Ovary (tissue), 9 donors: ENCODE measurements around the gene PNPLA1. TPM values are rescaled to one million over a fixed set of nuclear protein-coding genes. Genes with fewer than 3 reads are reported as not detected.

ENCODE experiments used
- DNase-seq, 5 donors: peaks; one replicate each; pipeline ENCODE4 v3.0.0-alpha.2; 2019 to 2020
- H3K27ac ChIP-seq, 2 donors: fragments of 200-600 bp; one replicate each; pipeline versions ENCODE4 v1.5.1 to v1.8.0; 2019 to 2022
- H3K27me3 ChIP-seq: fragments of 200-600 bp; one replicate; pipeline ENCODE4 v1.8.0; 2022
- H3K36me3 ChIP-seq: fragments of 200-600 bp; sonication (generic); one replicate; pipeline ENCODE4 v1.5.1; 2019
- H3K4me1 ChIP-seq: one replicate; pipeline ENCODE4 v1.8.1; 2013; ENCODE audit warnings: mild to moderate bottlenecking, moderate library complexity; ENCODE audit not compliant: insufficient read depth
- H3K4me3 ChIP-seq: fragments of 200-600 bp; sonication (generic); one replicate; pipeline ENCODE4 v1.5.1; 2017
- H3K9me3 ChIP-seq, 2 donors: fragments of 200-600 bp in 1 of 2; sonication (generic) in 1 of 2; one replicate each; pipeline versions ENCODE4 v1.5.1 to v1.8.1; 2013 to 2019; ENCODE audit warnings: mild to moderate bottlenecking in 1 of 2, moderate library complexity in 1 of 2
- CTCF ChIP-seq, 3 donors: fragments of 450-650 bp in 2 of 3; fragments of 200-600 bp in 1 of 3; IDR thresholded peaks; one replicate each; pipeline versions ENCODE4 v1.5.1 to v1.8.0; 2016 to 2022; ENCODE audit warnings: antibody characterized with exemption in 3 of 3, mild to moderate bottlenecking in 1 of 3
- EP300 ChIP-seq: sonication (generic); formaldehyde crosslinking; IDR thresholded peaks from one replicate; pipeline ENCODE4 v1.6.1; 2017; ENCODE audit warnings: antibody characterized with exemption
- POLR2A ChIP-seq: fragments of 450-650 bp; IDR thresholded peaks from one replicate; pipeline ENCODE4 v1.6.1; 2017; ENCODE audit warnings: antibody characterized with exemption, mild to moderate bottlenecking, moderate library complexity
- WGBS, 3 donors: extraction: QIAGEN DNeasy Blood & Tissue Kit in 1 of 3; methylation state at CpG; one replicate each; pipeline versions ENCODE4 v1.1.5 to v1.1.7; 2013 to 2017; 5-methylcytosine and 5-hydroxymethylcytosine counted together
- intact Hi-C, 4 donors: fragments of 100-400 bp; cut with DNase I; formaldehyde crosslinking; loops; one replicate each; pipeline versions ENCODE4 v1.11.0 to v1.15.1; 2022 to 2023
- polyA plus RNA-seq, 2 donors: library from polyadenylated mRNA; stranded (reverse); fragments of 200-250 nt in 1 of 2; fragments of 350-450 nt in 1 of 2; fragmentation: Illumina TruSeq in 1 of 2; extraction: RNeasy Lipid Tissue Mini Kit (QIAGEN cat#74804) in 1 of 2; gene quantifications; one replicate each; pipeline ENCODE4 v1.2.3, GENCODE V29; 2013 to 2014
- total RNA-seq, 7 donors: library from RNA; depleted of rRNA in 2 of 7; stranded (reverse); fragments of >200 nt in 2 of 7; fragmentation: NEBNext Ultra II Directional in 3 of 7; extraction: Animal tissue kit (Norgen Biotek cat#: 25700) in 3 of 7; gene quantifications; one replicate each; pipeline versions ENCODE4 v1.1.0 to v1.2.4, GENCODE V29; 2016 to 2023
- donor health status: DM: no; HTN: no; CAD: no; lungs with moderate emphysema.
- donor health status: DM: no; HTN: no; CAD: no.
- donor health status: Bipolar disorder and iron deficiency.
- donor health status: DM: yes; HTN: yes; CAD: no.
- donor health status: DM: no; HTN: no; CAD: no.
- donor health status: DM: yes; HTN: yes; CAD: no.

PNPLA1 gene
- total and polyA plus RNA-seq, 9 donors = 0.04 to 0.20 (median 0.12) TPM; not detected in 5

DNA sequence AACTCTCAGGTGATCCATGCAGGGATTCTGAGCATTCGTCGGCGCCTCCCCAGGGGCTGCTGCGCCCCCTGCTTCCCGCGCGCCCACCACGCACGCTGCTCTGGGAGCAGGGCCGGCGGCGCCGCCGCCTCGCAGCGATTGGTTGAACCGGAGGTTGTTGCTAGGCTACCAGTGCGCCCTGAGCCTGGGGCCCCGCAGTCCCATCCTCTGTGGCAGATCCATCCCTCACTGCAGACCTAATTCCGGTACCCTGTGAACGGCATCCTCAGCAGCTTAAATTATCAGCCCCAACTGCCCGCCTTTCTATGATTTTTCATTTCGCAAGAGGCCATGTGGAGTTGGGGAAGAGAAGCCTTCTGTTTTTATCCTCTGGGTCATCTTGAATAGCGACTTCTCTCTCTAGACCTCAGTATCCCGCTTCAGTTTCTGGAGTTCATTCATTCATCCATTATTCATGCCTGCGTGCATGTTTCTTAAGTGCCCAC is 15.4 kb downstream of the PNPLA1 start:
- H3K27me3 ChIP-seq = no peaks in the 10 kb centered on the region
- no peak for DNase-seq
- intact Hi-C loops = no loop called here
- TF ChIP-seq EP300 = no peak
- no peak for TF ChIP-seq CTCF (IDR thresholded peaks at IDR 0.05)
- TF ChIP-seq POLR2A = no peak
- H3K4me3 ChIP-seq = no peak overlapping the region
- no peaks in the 10 kb centered on the region for H3K9me3 ChIP-seq
- no peaks in the 10 kb centered on the region for H3K4me1 ChIP-seq
- 25 to 41% (median 27%) methylated on average over 21 to 26 of the region's 26 CpGs for WGBS, 3 donors
- no peaks in the 10 kb centered on the region for H3K36me3 ChIP-seq
- H3K27ac ChIP-seq = no peak overlapping the region

GRCh38 chr6:36285797-36286196 is 15.9 kb downstream of the PNPLA1 start:
- intact Hi-C loops = no loop called here
- no peak overlapping the region for H3K27ac ChIP-seq
- TF ChIP-seq CTCF (IDR thresholded peaks at IDR 0.05) (no peak), POLR2A (no peak), EP300 (no peak)
- no peak for DNase-seq
- H3K27me3 ChIP-seq = no peaks in the 10 kb centered on the region
- 88 to 96% (median 91%) methylated on average over 1 of the region's 1 CpG for WGBS, 3 donors
- H3K36me3 ChIP-seq = no peaks in the 10 kb centered on the region
- no peaks in the 10 kb centered on the region for H3K4me1 ChIP-seq
- H3K9me3 ChIP-seq = no peaks in the 10 kb centered on the region
- no peak overlapping the region for H3K4me3 ChIP-seq

DNA sequence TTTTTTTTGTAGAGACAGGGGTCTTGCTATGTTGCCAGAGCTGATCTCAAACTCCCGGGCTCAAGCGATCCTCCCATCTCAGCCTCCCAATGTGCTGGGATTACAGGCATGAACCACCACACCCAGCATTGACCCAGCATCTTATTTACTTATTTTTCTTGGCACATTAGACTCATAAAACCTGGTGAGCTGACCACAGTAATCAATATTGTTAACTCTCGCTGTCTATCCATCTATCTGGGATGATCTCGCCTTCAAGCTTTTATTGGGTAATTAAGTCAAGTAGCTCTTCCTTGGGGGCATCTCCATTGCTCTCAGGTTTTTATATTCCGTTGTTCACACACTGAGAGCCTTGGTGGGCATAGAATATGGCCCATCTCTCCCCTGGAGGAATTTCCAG is 17.0 kb downstream of the PNPLA1 start:
- no peak for DNase-seq
- Histone ChIP-seq H3K27ac (no peak overlapping the region), H3K27me3 (no peaks in the 10 kb centered on the region), H3K4me1 (no peaks in the 10 kb centered on the region), H3K9me3 (no peaks in the 10 kb centered on the region), H3K36me3 (no peaks in the 10 kb centered on the region), H3K4me3 (no peak overlapping the region)
- TF ChIP-seq POLR2A (no peak), CTCF (IDR thresholded peaks at IDR 0.05) (no peak), EP300 (no peak)
- 69 to 83% (median 76%) methylated on average over 5 of the region's 5 CpGs for WGBS, 3 donors
- intact Hi-C loops = no loop called here

DNA sequence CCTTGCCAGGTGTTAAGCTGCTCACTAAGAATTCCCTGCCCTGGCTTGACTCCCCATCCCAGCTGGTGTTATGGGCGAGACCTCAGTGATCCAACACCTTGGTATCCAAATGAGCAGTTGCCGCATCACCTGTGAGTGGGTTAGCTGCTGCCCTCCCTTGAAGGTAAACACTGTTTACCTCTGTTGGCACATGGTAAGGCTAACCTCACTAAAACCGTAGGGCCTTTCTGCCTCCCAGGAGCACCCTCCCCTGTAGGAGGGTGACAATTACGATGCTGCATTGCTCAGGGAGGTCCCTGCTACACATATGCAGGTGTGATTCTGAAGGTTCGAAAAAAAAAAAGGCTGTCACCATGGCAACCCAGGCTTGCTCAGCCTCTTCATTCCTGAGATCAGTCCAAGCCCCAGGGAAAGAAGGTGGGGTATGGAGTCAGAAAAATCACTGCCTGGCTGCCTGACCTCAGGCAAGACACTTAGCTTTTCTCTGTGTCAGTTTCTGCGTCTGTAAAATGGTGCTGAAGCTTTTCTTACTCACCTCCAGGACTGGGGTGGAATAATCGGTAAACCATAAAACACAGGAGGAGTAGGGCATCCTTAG is 19.5 kb downstream of the PNPLA1 start:
- Histone ChIP-seq H3K27me3 (no peaks in the 10 kb centered on the region), H3K4me1 (no peaks in the 10 kb centered on the region), H3K27ac (no peak overlapping the region), H3K9me3 (no peaks in the 10 kb centered on the region), H3K36me3 (no peaks in the 10 kb centered on the region), H3K4me3 (no peak overlapping the region)
- intact Hi-C loops = no loop called here
- 66 to 70% (median 70%) methylated on average over 7 of the region's 7 CpGs for WGBS, 3 donors
- TF ChIP-seq CTCF (IDR thresholded peaks at IDR 0.05) = no peak
- TF ChIP-seq EP300 = no peak
- TF ChIP-seq POLR2A = no peak
- no peak for DNase-seq
